Keratinocyte (primary cell): Measurements from ENCODE around the gene NTNG2.

ENCODE experiments used
- CTCF ChIP-seq, 3 experiments: IDR thresholded peaks in 1 of 3; conservative IDR thresholded peaks in 1 of 3; optimal IDR thresholded peaks in 1 of 3; 2 replicates in 2 of 3; 3 replicates in 1 of 3; pipeline versions ENCODE3 to v1.5.1; 2011; ENCODE audit warnings: low read length in 3 of 3, mild to moderate bottlenecking in 3 of 3, moderate library complexity in 2 of 3, control low read depth in 1 of 3, inconsistent platforms in 1 of 3; ENCODE audit not compliant: insufficient read depth in 2 of 3; ENCODE audit errors: extremely low read depth in 1 of 3
- EZH2 ChIP-seq: IDR thresholded peaks from one replicate; pipeline ENCODE4 v1.6.1; 2012; ENCODE audit warnings: inconsistent platforms, mild to moderate bottlenecking, low read length, moderate library complexity

GRCh38 chr9:132146039-132146438, 15.8 kb upstream of the NTNG2 start:
- TF ChIP-seq CTCF (optimal IDR thresholded peaks at IDR 0.05 in 1 of 3, IDR thresholded peaks at IDR 0.05 in 1 of 3, conservative IDR thresholded peaks at IDR 0.05 in 1 of 3; ENCODE audit: extremely low read depth in 1 of 3, insufficient read depth in 2 of 3, low read length in 3 of 3) (no peak), EZH2 (no peak)
